Nephron (organoid): ENCODE data around the gene TCL1A.
"Not testable (repeated sequence)": the region's sequence is repeated elsewhere in the genome, so short reads cannot be mapped to it uniquely, and the experiment has no call there.

Source experiments
- H3K27ac Mint-ChIP-seq, 3 experiments: 2 replicates each; pipeline ENCODE4 v1.8.0; 2020; ENCODE audit warnings: mixed read lengths in 3 of 3, mild to moderate bottlenecking in 2 of 3, moderate library complexity in 1 of 3
- H3K27me3 Mint-ChIP-seq: 2 replicates; pipeline ENCODE4 v1.8.0; 2021; ENCODE audit warnings: low read depth, mild to moderate bottlenecking, moderate library complexity, mixed read lengths
- H3K36me3 Mint-ChIP-seq: 2 replicates; pipeline ENCODE4 v1.8.0; 2020; ENCODE audit warnings: low read depth, mixed read lengths
- H3K4me1 Mint-ChIP-seq: 2 replicates; pipeline ENCODE4 v1.8.0; 2020; ENCODE audit warnings: mixed read lengths
- H3K4me3 Mint-ChIP-seq, 3 experiments: 2 replicates each; pipeline ENCODE4 v1.8.0; 2020; ENCODE audit warnings: mild to moderate bottlenecking in 3 of 3, mixed read lengths in 3 of 3, moderate library complexity in 2 of 3
- H3K9me3 Mint-ChIP-seq: 2 replicates; pipeline ENCODE4 v1.8.0; 2020; ENCODE audit warnings: mixed read lengths
- CTCF ChIP-seq, 3 experiments: fragments of 200-600 bp; sonication (generic); IDR thresholded peaks; one replicate each; pipeline ENCODE4 v1.5.0; 2021; ENCODE audit warnings: antibody characterized with exemption in 3 of 3; ENCODE audit not compliant: unreplicated experiment in 3 of 3

Gene TCL1A

GRCh38 chr14:95730126-95730525 is 16.2 kb upstream of the TCL1A start:
- TF ChIP-seq CTCF (IDR thresholded peaks at IDR 0.05; ENCODE audit: unreplicated experiment in 3 of 3), result no peak
- H3K4me3 Mint-ChIP-seq, result no peak overlapping the region
- no peaks in the 10 kb centered on the region for H3K36me3 Mint-ChIP-seq
- H3K9me3 Mint-ChIP-seq, result peaks cover 3% of the 10 kb centered on the region
- peaks cover 30% of the 10 kb centered on the region for H3K27me3 Mint-ChIP-seq
- peaks cover 6% of the 10 kb centered on the region for H3K4me1 Mint-ChIP-seq
- no peak overlapping the region for H3K27ac Mint-ChIP-seq

- not testable (repeated sequence) for H3K36me3 Mint-ChIP-seq, H3K9me3 Mint-ChIP-seq, H3K27ac Mint-ChIP-seq, H3K4me3 Mint-ChIP-seq, H3K4me1 Mint-ChIP-seq
- peaks cover 30% of the 10 kb centered on the region for H3K27me3 Mint-ChIP-seq
These were observed 15.6 kb upstream of the TCL1A start for GRCh38 chr14:95729402-95730028.

GRCh38 chr14:95727056-95727700 is 13.3 kb upstream of the TCL1A start:
- no peak overlapping the region for H3K4me3 Mint-ChIP-seq
- TF ChIP-seq CTCF (IDR thresholded peaks at IDR 0.05; ENCODE audit: unreplicated experiment in 3 of 3), result no peak
- H3K36me3 Mint-ChIP-seq, result no peaks in the 10 kb centered on the region
- no peak overlapping the region for H3K27ac Mint-ChIP-seq
- H3K27me3 Mint-ChIP-seq, result peaks cover 17% of the 10 kb centered on the region
- H3K9me3 Mint-ChIP-seq, result peaks cover 6% of the 10 kb centered on the region
- H3K4me1 Mint-ChIP-seq, result peaks cover 6% of the 10 kb centered on the region

DNA sequence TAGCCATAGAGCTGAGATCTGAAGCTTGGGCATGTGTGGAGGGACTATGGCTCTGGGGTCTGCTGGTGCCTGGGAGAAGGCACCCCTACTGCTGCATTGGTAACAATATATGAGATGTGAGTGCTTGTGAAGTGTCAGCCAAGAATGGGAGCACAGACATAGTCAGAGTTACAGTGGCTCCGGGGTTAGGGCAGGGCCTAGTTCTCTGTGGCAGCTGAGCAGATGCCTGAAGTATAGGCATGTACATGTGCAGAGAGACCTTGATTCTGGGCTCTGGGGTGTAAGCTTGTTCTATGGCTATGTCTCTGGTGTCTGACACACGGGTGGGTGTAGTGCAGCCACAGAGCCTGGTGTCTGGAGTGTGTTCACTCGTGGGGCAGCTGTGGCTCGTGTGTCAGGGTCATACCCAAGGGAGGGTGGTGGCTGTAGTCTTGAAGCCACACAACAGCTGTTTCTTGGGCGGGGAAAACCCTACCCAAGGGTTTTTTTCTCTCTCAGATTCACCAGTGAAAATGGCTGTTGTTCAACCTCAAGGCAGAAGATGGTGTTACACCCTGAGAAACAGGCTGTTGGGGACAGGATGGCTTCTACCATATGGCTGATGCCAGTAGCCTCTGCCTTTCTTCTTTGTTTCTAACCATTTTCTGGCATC is 11.9 kb upstream of the TCL1A start:
- H3K4me1 Mint-ChIP-seq, result peaks cover 6% of the 10 kb centered on the region
- H3K9me3 Mint-ChIP-seq, result peaks cover 6% of the 10 kb centered on the region
- no peak overlapping the region for H3K4me3 Mint-ChIP-seq
- H3K27ac Mint-ChIP-seq, result no peak overlapping the region
- TF ChIP-seq CTCF (IDR thresholded peaks at IDR 0.05; ENCODE audit: unreplicated experiment in 3 of 3), result no peak
- H3K36me3 Mint-ChIP-seq, result no peaks in the 10 kb centered on the region
- H3K27me3 Mint-ChIP-seq, result peaks cover 9% of the 10 kb centered on the region

DNA sequence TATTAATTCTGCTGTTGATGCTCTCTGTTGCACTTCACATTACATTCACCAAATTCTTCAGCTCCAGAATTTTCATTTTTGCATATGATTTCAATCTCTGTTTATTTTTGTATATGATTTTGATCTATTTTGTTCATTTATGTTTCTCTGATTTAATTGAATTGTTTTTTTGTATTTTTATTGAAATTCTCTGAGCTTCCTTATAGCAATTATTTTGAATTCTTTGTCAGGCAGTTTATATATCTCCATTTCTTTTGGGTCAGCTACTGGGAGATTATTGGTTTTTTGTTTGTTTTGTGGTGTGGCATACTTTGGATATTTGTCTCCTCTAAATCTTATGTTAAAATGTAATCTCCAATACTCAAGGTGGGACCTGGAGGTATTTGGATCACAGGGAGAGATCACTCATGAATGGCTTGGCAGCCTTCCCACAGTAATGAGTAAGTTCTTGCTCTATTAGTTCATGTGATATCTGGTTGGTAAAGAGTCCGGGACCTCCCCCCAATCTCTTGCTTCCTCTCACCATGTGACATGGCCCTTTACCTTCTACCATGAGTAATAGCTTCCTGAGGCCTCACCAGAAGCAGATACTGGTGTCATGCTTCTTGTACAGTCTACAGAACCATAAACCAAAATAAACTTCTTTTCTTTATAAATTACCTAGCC is 8.7 kb upstream of the TCL1A start:
- no peaks in the 10 kb centered on the region for H3K36me3 Mint-ChIP-seq
- peaks cover 6% of the 10 kb centered on the region for H3K9me3 Mint-ChIP-seq
- peaks cover 6% of the 10 kb centered on the region for H3K27me3 Mint-ChIP-seq
- H3K4me3 Mint-ChIP-seq, result no peak overlapping the region
- H3K4me1 Mint-ChIP-seq, result no peaks in the 10 kb centered on the region
- no peak overlapping the region for H3K27ac Mint-ChIP-seq
- TF ChIP-seq CTCF (IDR thresholded peaks at IDR 0.05; ENCODE audit: unreplicated experiment in 3 of 3), result no peak

GRCh38 chr14:95712398-95712797 is 1.5 kb downstream of the TCL1A start:
- TF ChIP-seq CTCF (IDR thresholded peaks at IDR 0.05; ENCODE audit: unreplicated experiment in 3 of 3), result no peak
- Mint-ChIP-seq H3K27me3 (peaks cover 3% of the 10 kb centered on the region), H3K4me1 (no peaks in the 10 kb centered on the region), H3K4me3 (no peak overlapping the region), H3K36me3 (no peaks in the 10 kb centered on the region), H3K9me3 (no peaks in the 10 kb centered on the region), H3K27ac (no peak overlapping the region)
